Prostate gland (tissue), 1 donor: ENCODE results near the gene GABRQ.

Source experiments
- POLR2A ChIP-seq: fragments of 450-650 bp; IDR thresholded peaks from one replicate; pipeline ENCODE4 v1.6.1; 2016; ENCODE audit warnings: antibody characterized with exemption, mild to moderate bottlenecking
- POLR2AphosphoS5 ChIP-seq: sonication (generic); formaldehyde crosslinking; IDR thresholded peaks from one replicate; pipeline ENCODE4 v1.6.1; 2017; ENCODE audit warnings: antibody characterized with exemption

DNA sequence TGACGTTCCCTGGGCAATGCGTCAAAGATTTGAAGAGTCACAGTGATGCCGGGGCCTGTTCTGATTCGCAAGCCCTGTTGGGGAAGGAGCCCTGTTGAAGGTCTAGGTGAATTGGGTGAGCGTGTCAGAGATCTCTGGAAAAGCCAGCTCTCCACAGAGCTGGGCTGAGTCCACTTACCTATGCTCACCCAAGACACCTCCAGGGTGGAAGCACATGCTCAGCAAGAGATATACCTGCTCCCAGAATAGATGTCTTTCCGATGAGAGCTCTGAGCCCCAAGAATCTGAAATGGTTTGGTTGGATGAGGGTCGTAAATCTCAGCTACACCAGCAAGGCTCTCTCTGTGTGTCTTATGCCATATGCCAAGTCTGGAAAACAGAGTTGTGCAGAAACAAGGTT, 1.7 kb downstream of the GABRQ start:
- TF ChIP-seq POLR2AphosphoS5 (no peak), POLR2A (no peak)
